KMS-11 (cell line): Measurements from ENCODE around the gene DIP2C.

Experiments
- H2AFZ ChIP-seq: fragments of 200-600 bp; sonication (generic); 2 replicates; pipeline ENCODE4 v1.6.1; 2016; ENCODE audit warnings: antibody characterized with exemption, mixed run types, low read depth
- H3K27ac ChIP-seq: fragments of 200-600 bp; sonication (generic); 2 replicates; pipeline ENCODE4 v1.6.1; 2016; ENCODE audit warnings: mild to moderate bottlenecking, mixed run types
- H3K27me3 ChIP-seq: fragments of 200-600 bp; sonication (generic); 2 replicates; pipeline ENCODE4 v1.6.1; 2017; ENCODE audit warnings: mild to moderate bottlenecking, low read depth, mixed run types, moderate library complexity; ENCODE audit not compliant: insufficient read depth
- H3K36me3 ChIP-seq: fragments of 200-600 bp; sonication (generic); 2 replicates; pipeline ENCODE4 v1.6.1; 2017; ENCODE audit warnings: mild to moderate bottlenecking, mixed run types; ENCODE audit not compliant: insufficient read depth
- H3K4me1 ChIP-seq: fragments of 200-600 bp; sonication (generic); 2 replicates; pipeline ENCODE4 v1.6.1; 2016; ENCODE audit warnings: mild to moderate bottlenecking, low read depth, mixed run types; ENCODE audit not compliant: poor library complexity, severe bottlenecking
- H3K4me2 ChIP-seq: fragments of 200-600 bp; sonication (generic); 2 replicates; pipeline ENCODE4 v1.7.0; 2016; ENCODE audit warnings: mild to moderate bottlenecking, mixed run types
- H3K4me3 ChIP-seq: fragments of 200-600 bp; sonication (generic); IDR thresholded peaks from 2 replicates; pipeline ENCODE4 v1.6.1; 2017; ENCODE audit warnings: low read depth, low read length, mixed read lengths; ENCODE audit not compliant: insufficient read depth
- H3K79me2 ChIP-seq: fragments of 200-600 bp; sonication (generic); 2 replicates; pipeline ENCODE4 v1.6.1; 2016; ENCODE audit warnings: low read depth, mixed run types; ENCODE audit not compliant: insufficient read depth
- H3K9ac ChIP-seq: fragments of 200-600 bp; sonication (generic); 2 replicates; pipeline ENCODE4 v1.6.1; 2016; ENCODE audit warnings: mild to moderate bottlenecking, mixed run types
- H4K20me1 ChIP-seq: fragments of 200-600 bp; sonication (generic); 2 replicates; pipeline ENCODE4 v1.6.1; 2016; ENCODE audit warnings: mild to moderate bottlenecking, mixed run types; ENCODE audit not compliant: insufficient read depth
- CTCF ChIP-seq: fragments of 200-600 bp; sonication (generic); conservative IDR thresholded peaks from 2 replicates; pipeline ENCODE4 v1.6.1; 2017; ENCODE audit warnings: low read depth, mild to moderate bottlenecking, antibody characterized with exemption, low read length, moderate library complexity, mixed read lengths

Gene DIP2C

GRCh38 chr10:691216-691615 lies 1.7 kb upstream of the DIP2C start:
- no peak for TF ChIP-seq CTCF
- H3K4me2 ChIP-seq: no peak overlapping the region
- H3K27me3 ChIP-seq: no peaks in the 10 kb centered on the region
- H3K9ac ChIP-seq: no peak overlapping the region
- no peak overlapping the region for H3K27ac ChIP-seq
- H3K79me2 ChIP-seq: peaks cover 29% of the 10 kb centered on the region
- no peaks in the 10 kb centered on the region; the same call in 1 of the 2 replicates for H4K20me1 ChIP-seq
- H3K4me3 ChIP-seq: no peak overlapping the region
- H2AFZ ChIP-seq: no peak overlapping the region
- H3K36me3 ChIP-seq: no peaks in the 10 kb centered on the region
- H3K4me1 ChIP-seq: peaks cover 19% of the 10 kb centered on the region

GRCh38 chr10:690372-691161 lies 1.1 kb upstream of the DIP2C start:
- peak overlapping the region; percentile 36; the same call in 1 of the 2 replicates for H3K27ac ChIP-seq

GRCh38 chr10:689121-689451 lies 382 bp downstream of the DIP2C start:
- Histone ChIP-seq H3K4me2 (peak overlapping the region; percentile 77), H2AFZ (peak overlapping the region; percentile 84), H3K27me3 (no peaks in the 10 kb centered on the region), H3K27ac (peak overlapping the region; percentile 59), H3K79me2 (peaks cover 47% of the 10 kb centered on the region), H3K4me3 (peak overlapping the region; percentile 60), H3K4me1 (peaks cover 19% of the 10 kb centered on the region), H4K20me1 (no peaks in the 10 kb centered on the region; the same call in 1 of the 2 replicates), H3K9ac (peak overlapping the region; percentile 70), H3K36me3 (no peaks in the 10 kb centered on the region)
- no peak for TF ChIP-seq CTCF

More at GRCh38 chr10:690372-691161, 1.1 kb upstream of the DIP2C start:
- peak overlapping the region; percentile 96 for H2AFZ ChIP-seq
- H3K79me2 ChIP-seq: peaks cover 35% of the 10 kb centered on the region
- H3K27me3 ChIP-seq: no peaks in the 10 kb centered on the region
- no peak overlapping the region for H3K4me3 ChIP-seq
- no peak for TF ChIP-seq CTCF
- no peaks in the 10 kb centered on the region; the same call in 1 of the 2 replicates for H4K20me1 ChIP-seq
- peaks cover 19% of the 10 kb centered on the region for H3K4me1 ChIP-seq
- H3K36me3 ChIP-seq: no peaks in the 10 kb centered on the region
- peak overlapping the region; percentile 34; the same call in 1 of the 2 replicates for H3K9ac ChIP-seq
- peak overlapping the region; percentile 37 for H3K4me2 ChIP-seq

- Histone ChIP-seq H3K9ac (peak overlapping the region; percentile 70), H3K4me2 (peak overlapping the region; percentile 77), H2AFZ (peak overlapping the region; percentile 84), H3K4me1 (peaks cover 19% of the 10 kb centered on the region), H3K4me3 (peak overlapping the region; percentile 60), H3K79me2 (peaks cover 53% of the 10 kb centered on the region), H3K36me3 (no peaks in the 10 kb centered on the region), H3K27me3 (no peaks in the 10 kb centered on the region), H4K20me1 (no peaks in the 10 kb centered on the region; the same call in 1 of the 2 replicates), H3K27ac (peak overlapping the region; percentile 59)
- TF ChIP-seq CTCF: no peak
Observed at GRCh38 chr10:688312-689120, 952 bp downstream of the DIP2C start.
